Trophoblast cell (in vitro differentiated cells and primary cell): ENCODE measurements around the gene TNS3.
A peak's percentile ranks its signal among the peaks of the same experiment; 100 is the strongest.

ENCODE experiments used
- DNase-seq, 2 donors: peaks; one replicate each; pipeline ENCODE4 v3.0.0-alpha.2; 2016
- H2AFZ ChIP-seq: 2 replicates; pipeline ENCODE4 v1.6.1; 2013; ENCODE audit warnings: low read length, moderate library complexity, mild to moderate bottlenecking; ENCODE audit not compliant: insufficient read depth, poor library complexity
- H2AK5ac ChIP-seq: 2 replicates; pipeline ENCODE4 v1.6.1; 2013; ENCODE audit warnings: mild to moderate bottlenecking, low read length
- H2BK120ac ChIP-seq: 2 replicates; pipeline ENCODE4 v1.6.1; 2013; ENCODE audit warnings: low read length, mild to moderate bottlenecking, moderate library complexity; ENCODE audit not compliant: insufficient read depth, poor library complexity
- H2BK12ac ChIP-seq: 2 replicates; pipeline ENCODE4 v1.6.1; 2013; ENCODE audit warnings: mild to moderate bottlenecking, low read length, moderate library complexity
- H2BK5ac ChIP-seq: 2 replicates; pipeline ENCODE4 v1.6.1; 2013; ENCODE audit warnings: low read length, low read depth, moderate library complexity, mild to moderate bottlenecking; ENCODE audit not compliant: poor library complexity
- H3K14ac ChIP-seq: 2 replicates; pipeline ENCODE4 v1.6.1; 2013; ENCODE audit warnings: mild to moderate bottlenecking, low read length
- H3K18ac ChIP-seq: 2 replicates; pipeline ENCODE4 v1.6.1; 2013; ENCODE audit warnings: mild to moderate bottlenecking, low read length
- H3K23ac ChIP-seq: 2 replicates; pipeline ENCODE4 v1.6.1; 2013; ENCODE audit warnings: low read length
- H3K27ac ChIP-seq: 2 replicates; pipeline ENCODE4 v1.5.1; 2013; ENCODE audit warnings: low read depth, mild to moderate bottlenecking, inconsistent platforms, low read length, moderate library complexity
- H3K27me3 ChIP-seq: 2 replicates; pipeline ENCODE4 v1.6.1; 2013; ENCODE audit warnings: inconsistent platforms, mild to moderate bottlenecking, low read length, moderate library complexity; ENCODE audit not compliant: insufficient read depth
- H3K36me3 ChIP-seq, 2 experiments: 1 replicate in 1 of 2; 2 replicates in 1 of 2; pipeline ENCODE4 v1.6.1; 2013; ENCODE audit warnings: low read length in 2 of 2, mild to moderate bottlenecking in 2 of 2, moderate library complexity in 1 of 2; ENCODE audit not compliant: insufficient read depth in 2 of 2, control insufficient read depth in 1 of 2
- H3K4ac ChIP-seq: 2 replicates; pipeline ENCODE4 v1.6.1; 2013; ENCODE audit warnings: low read depth, mild to moderate bottlenecking, low read length, moderate library complexity
- H3K4me1 ChIP-seq, 2 experiments: 1 replicate in 1 of 2; 2 replicates in 1 of 2; pipeline ENCODE4 v1.6.1; 2013; ENCODE audit warnings: low read length in 2 of 2, mild to moderate bottlenecking in 2 of 2, moderate library complexity in 1 of 2; ENCODE audit not compliant: insufficient read depth in 2 of 2, control insufficient read depth in 1 of 2
- H3K4me2 ChIP-seq: 2 replicates; pipeline ENCODE4 v1.6.1; 2013; ENCODE audit warnings: inconsistent platforms, mild to moderate bottlenecking, low read length, moderate library complexity
- H3K4me3 ChIP-seq: 2 replicates; pipeline ENCODE4 v1.5.1; 2013; ENCODE audit warnings: mild to moderate bottlenecking, low read depth, low read length, inconsistent platforms
- H3K79me1 ChIP-seq: one replicate; pipeline ENCODE4 v1.6.1; 2013; ENCODE audit warnings: low read length
- H3K79me2 ChIP-seq: 2 replicates; pipeline ENCODE4 v1.6.1; 2013; ENCODE audit warnings: low read length, mild to moderate bottlenecking; ENCODE audit not compliant: control insufficient read depth, insufficient read depth, poor library complexity
- H3K9ac ChIP-seq: 2 replicates; pipeline ENCODE4 v1.6.1; 2013; ENCODE audit warnings: mild to moderate bottlenecking, low read length
- H3K9me3 ChIP-seq: 2 replicates; pipeline ENCODE4 v1.6.1; 2013; ENCODE audit warnings: low read depth, mild to moderate bottlenecking, control low read depth, inconsistent platforms, low read length; ENCODE audit not compliant: insufficient read depth
- H4K12ac ChIP-seq: 2 replicates; pipeline ENCODE4 v1.6.1; 2013; ENCODE audit warnings: low read depth, mild to moderate bottlenecking, low read length, moderate library complexity
- H4K8ac ChIP-seq: 2 replicates; pipeline ENCODE4 v1.6.1; 2013; ENCODE audit warnings: low read depth, mild to moderate bottlenecking, low read length, moderate library complexity
- H4K91ac ChIP-seq: one replicate; pipeline ENCODE4 v1.6.1; 2013; ENCODE audit warnings: low read depth, mild to moderate bottlenecking, low read length, moderate library complexity
- WGBS: extraction: QIAGEN DNeasy Blood & Tissue Kit; methylation state at CpG from one replicate; pipeline ENCODE4 v1.1.7; 2013; ENCODE audit warnings: missing lambda C conversion rate; ENCODE audit not compliant: insufficient read length, insufficient coverage; ENCODE audit errors: extremely low coverage; 5-methylcytosine and 5-hydroxymethylcytosine counted together

The TNS3 gene

DNA sequence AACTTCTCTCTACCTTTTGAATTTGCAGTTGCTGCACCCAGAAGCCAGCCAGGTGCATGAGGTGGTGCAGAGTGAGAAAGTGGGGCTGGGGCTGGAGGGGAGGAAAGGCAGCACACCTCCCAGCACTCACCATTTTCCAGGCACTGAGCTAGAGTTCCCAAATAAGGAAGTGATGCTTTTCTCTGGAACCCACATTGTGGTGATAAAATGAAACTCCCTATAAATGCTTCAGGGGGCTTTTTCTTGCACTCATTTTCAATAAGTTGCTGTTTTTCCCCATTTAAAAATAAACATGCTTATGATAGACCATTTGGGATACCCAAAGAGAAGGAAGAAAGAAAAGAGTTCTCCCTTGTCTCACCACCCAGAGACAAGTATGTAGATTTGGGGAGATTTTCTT lies 42.8 kb upstream of the TNS3 start:
- no peak overlapping the region for H2AK5ac ChIP-seq
- no peaks in the 10 kb centered on the region for H3K79me2 ChIP-seq
- no peaks in the 10 kb centered on the region for H3K27me3 ChIP-seq
- H3K18ac ChIP-seq: no peak overlapping the region
- no peak overlapping the region for H3K4ac ChIP-seq
- DNase-seq: no peak
- H3K4me2 ChIP-seq: no peak overlapping the region
- H2BK12ac ChIP-seq: no peak overlapping the region
- H3K79me1 ChIP-seq: peaks cover 7% of the 10 kb centered on the region
- H2BK5ac ChIP-seq: no peak overlapping the region
- no peak overlapping the region for H3K23ac ChIP-seq
- no peak overlapping the region for H4K12ac ChIP-seq
- H3K4me3 ChIP-seq: no peak overlapping the region
- peaks cover 4% of the 10 kb centered on the region for H3K9me3 ChIP-seq
- H3K27ac ChIP-seq: no peak overlapping the region
- H2BK120ac ChIP-seq: no peak overlapping the region
- no peak overlapping the region for H3K14ac ChIP-seq
- H4K91ac ChIP-seq: no peak overlapping the region
- H3K9ac ChIP-seq: no peak overlapping the region
- no peaks in the 10 kb centered on the region for H3K36me3 ChIP-seq
- no peak overlapping the region for H2AFZ ChIP-seq
- H4K8ac ChIP-seq: no peak overlapping the region
- peaks cover 7 to 9% of the 10 kb centered on the region in 2 experiments for H3K4me1 ChIP-seq

GRCh38 chr7:47622946-47623640 lies 41.2 kb upstream of the TNS3 start:
- peak overlapping the region; percentile 24 for H3K27ac ChIP-seq
- H2AFZ ChIP-seq: peak overlapping the region; percentile 23
- no peak overlapping the region for H3K4me3 ChIP-seq
- no peak overlapping the region for H2AK5ac ChIP-seq
- H3K79me1 ChIP-seq: peaks cover 7% of the 10 kb centered on the region
- H3K36me3 ChIP-seq: no peaks in the 10 kb centered on the region
- peaks cover 2% of the 10 kb centered on the region for H3K9me3 ChIP-seq
- peak overlapping the region; percentile 76 for H4K91ac ChIP-seq
- H3K4me2 ChIP-seq: no peak overlapping the region
- no peaks in the 10 kb centered on the region for H3K79me2 ChIP-seq
- no peak overlapping the region for H3K4ac ChIP-seq
- H3K9ac ChIP-seq: no peak overlapping the region
- no CpG with 5 or more reads among the region's 11 CpGs for whole genome bisulfite sequencing
- H2BK5ac ChIP-seq: no peak overlapping the region
- H4K8ac ChIP-seq: peak overlapping the region; percentile 56
- H3K18ac ChIP-seq: no peak overlapping the region
- H3K14ac ChIP-seq: peak overlapping the region; percentile 5
- no peak overlapping the region for H4K12ac ChIP-seq
- H2BK120ac ChIP-seq: peak overlapping the region; percentile 33
- H2BK12ac ChIP-seq: peak overlapping the region; percentile 15
- H3K4me1 ChIP-seq: peaks cover 7 to 9% of the 10 kb centered on the region in 2 experiments
- H3K27me3 ChIP-seq: no peaks in the 10 kb centered on the region
- no peak overlapping the region for H3K23ac ChIP-seq
- peak in 1 of 2 donors; percentile 45 for DNase-seq

DNA sequence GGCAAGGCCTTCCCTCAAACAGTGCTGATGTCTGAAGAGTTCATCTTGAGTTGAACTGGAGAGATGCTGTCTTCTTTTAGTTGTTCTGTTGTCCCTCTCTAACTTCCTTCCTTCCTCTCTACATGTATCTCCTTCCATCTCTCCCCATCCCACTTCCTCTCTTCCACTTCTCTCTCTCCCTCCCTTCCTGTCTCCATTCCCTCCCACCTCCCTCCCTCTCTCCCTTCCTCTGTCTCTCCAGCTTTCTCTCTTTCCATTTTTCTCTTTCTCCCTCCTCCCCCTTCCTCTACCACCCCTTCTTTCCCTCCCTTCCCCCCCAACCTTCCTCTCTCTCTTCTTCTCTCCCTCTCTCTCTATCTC lies 40.7 kb upstream of the TNS3 start:
- Histone ChIP-seq H3K79me2 (no peaks in the 10 kb centered on the region), H3K27me3 (no peaks in the 10 kb centered on the region), H3K14ac (no peak overlapping the region), H3K9ac (no peak overlapping the region), H3K4ac (no peak overlapping the region), H3K36me3 (no peaks in the 10 kb centered on the region), H4K91ac (no peak overlapping the region), H3K23ac (no peak overlapping the region), H2BK12ac (peak overlapping the region; percentile 30), H4K8ac (no peak overlapping the region), H2AK5ac (no peak overlapping the region), H4K12ac (no peak overlapping the region), H3K18ac (no peak overlapping the region), H3K79me1 (peaks cover 7% of the 10 kb centered on the region), H3K4me2 (no peak overlapping the region), H3K4me3 (no peak overlapping the region), H2BK5ac (no peak overlapping the region), H3K9me3 (peaks cover 4% of the 10 kb centered on the region), H2AFZ (no peak overlapping the region), H3K4me1 (peaks cover 7 to 9% of the 10 kb centered on the region in 2 experiments), H2BK120ac (no peak overlapping the region), H3K27ac (no peak overlapping the region)
- no peak for DNase-seq

DNA sequence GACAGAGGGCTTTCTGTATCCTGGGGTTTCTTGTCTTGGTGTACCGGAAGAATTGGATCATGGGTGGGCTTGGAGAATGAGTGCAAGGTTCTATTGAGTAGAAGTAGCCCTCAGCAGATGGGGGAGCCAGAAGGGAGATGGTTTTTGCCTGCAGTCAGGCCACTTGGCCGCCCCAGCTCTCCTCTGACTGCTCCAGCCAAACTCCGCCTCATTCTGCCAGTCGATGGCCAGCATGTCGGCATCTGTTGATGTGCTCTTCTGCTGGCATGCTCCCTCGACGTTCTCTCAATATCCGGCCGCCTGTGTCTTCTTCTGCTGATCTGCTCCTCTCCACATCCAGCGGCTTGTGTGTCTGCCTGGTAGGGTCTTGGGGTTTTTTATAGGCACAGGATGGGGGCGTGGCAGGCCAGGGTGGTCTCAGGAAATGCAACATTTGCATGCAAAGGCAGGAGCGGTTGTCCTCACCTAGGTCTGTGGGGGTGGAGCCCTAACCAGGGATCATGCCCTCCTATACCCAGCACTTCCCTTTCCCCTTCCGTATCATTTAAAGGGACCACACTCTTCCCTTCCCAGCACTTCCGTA lies 40.2 kb upstream of the TNS3 start:
- Histone ChIP-seq H3K9ac (no peak overlapping the region), H3K27me3 (no peaks in the 10 kb centered on the region), H2AFZ (no peak overlapping the region), H3K9me3 (peaks cover 4% of the 10 kb centered on the region), H3K14ac (no peak overlapping the region), H3K79me2 (no peaks in the 10 kb centered on the region), H3K79me1 (peaks cover 7% of the 10 kb centered on the region), H4K8ac (no peak overlapping the region), H3K4ac (no peak overlapping the region), H4K91ac (no peak overlapping the region), H2BK120ac (peak overlapping the region; percentile 4), H3K4me3 (no peak overlapping the region), H3K18ac (no peak overlapping the region), H2AK5ac (no peak overlapping the region), H3K4me2 (no peak overlapping the region), H2BK12ac (no peak overlapping the region), H3K27ac (no peak overlapping the region), H2BK5ac (no peak overlapping the region), H4K12ac (no peak overlapping the region), H3K23ac (no peak overlapping the region), H3K36me3 (no peaks in the 10 kb centered on the region), H3K4me1 (peaks cover 7 to 9% of the 10 kb centered on the region in 2 experiments)
- WGBS: no CpG with 5 or more reads among the region's 14 CpGs
- DNase-seq: no peak
